ENCODE results near the gene SLC3A2. TPM values are rescaled to one million over a fixed set of nuclear protein-coding genes. Genes with fewer than 3 reads are reported as not detected.

Gene SLC3A2
- total and polyA plus RNA-seq, 2 of the 13 experiments (the other 11 are each of a cell fraction or from before 2014, with no cell fraction given), result 213 to 226 TPM

GRCh38 chr11:62831520-62832335 lies 49.0 kb upstream of the SLC3A2 start, which contains the start of gene STX5 (continued):
- TF ChIP-seq SOX13 (IDR thresholded peaks at IDR 0.05), result no peak
- 0 out of 4 replicates have a peak, but pooled peaks of 1 of the 2 experiments have one; percentile 79 for TF ChIP-seq SOX13 (CRISPR knock-in tag; conservative IDR thresholded peaks at IDR 0.05 in 1 of 2, IDR thresholded peaks at IDR 0.05 in 1 of 2)
- TF ChIP-seq ZNF333 (CRISPR knock-in tag; IDR thresholded peaks at IDR 0.05; ENCODE audit: borderline replicate concordance), result 0 out of 2 replicates have a peak, but pooled peaks have one; percentile 81
- TF ChIP-seq U2AF2 (IDR thresholded peaks at IDR 0.05; ENCODE audit: low read depth, low read length), result 0 out of 2 replicates have a peak, but pooled peaks have one; percentile 33
- TF ChIP-seq YEATS2 (CRISPR knock-in tag; IDR thresholded peaks at IDR 0.05; ENCODE audit: borderline replicate concordance), result peak; percentile 68; the same call in 1 of the 2 replicates
- TF ChIP-seq ELF3 (CRISPR knock-in tag; IDR thresholded peaks at IDR 0.05), result peak; percentile 43
- TF ChIP-seq KMT2B (CRISPR knock-in tag; IDR thresholded peaks at IDR 0.05), result peak; percentile 53
- TF ChIP-seq, protein P1, sequence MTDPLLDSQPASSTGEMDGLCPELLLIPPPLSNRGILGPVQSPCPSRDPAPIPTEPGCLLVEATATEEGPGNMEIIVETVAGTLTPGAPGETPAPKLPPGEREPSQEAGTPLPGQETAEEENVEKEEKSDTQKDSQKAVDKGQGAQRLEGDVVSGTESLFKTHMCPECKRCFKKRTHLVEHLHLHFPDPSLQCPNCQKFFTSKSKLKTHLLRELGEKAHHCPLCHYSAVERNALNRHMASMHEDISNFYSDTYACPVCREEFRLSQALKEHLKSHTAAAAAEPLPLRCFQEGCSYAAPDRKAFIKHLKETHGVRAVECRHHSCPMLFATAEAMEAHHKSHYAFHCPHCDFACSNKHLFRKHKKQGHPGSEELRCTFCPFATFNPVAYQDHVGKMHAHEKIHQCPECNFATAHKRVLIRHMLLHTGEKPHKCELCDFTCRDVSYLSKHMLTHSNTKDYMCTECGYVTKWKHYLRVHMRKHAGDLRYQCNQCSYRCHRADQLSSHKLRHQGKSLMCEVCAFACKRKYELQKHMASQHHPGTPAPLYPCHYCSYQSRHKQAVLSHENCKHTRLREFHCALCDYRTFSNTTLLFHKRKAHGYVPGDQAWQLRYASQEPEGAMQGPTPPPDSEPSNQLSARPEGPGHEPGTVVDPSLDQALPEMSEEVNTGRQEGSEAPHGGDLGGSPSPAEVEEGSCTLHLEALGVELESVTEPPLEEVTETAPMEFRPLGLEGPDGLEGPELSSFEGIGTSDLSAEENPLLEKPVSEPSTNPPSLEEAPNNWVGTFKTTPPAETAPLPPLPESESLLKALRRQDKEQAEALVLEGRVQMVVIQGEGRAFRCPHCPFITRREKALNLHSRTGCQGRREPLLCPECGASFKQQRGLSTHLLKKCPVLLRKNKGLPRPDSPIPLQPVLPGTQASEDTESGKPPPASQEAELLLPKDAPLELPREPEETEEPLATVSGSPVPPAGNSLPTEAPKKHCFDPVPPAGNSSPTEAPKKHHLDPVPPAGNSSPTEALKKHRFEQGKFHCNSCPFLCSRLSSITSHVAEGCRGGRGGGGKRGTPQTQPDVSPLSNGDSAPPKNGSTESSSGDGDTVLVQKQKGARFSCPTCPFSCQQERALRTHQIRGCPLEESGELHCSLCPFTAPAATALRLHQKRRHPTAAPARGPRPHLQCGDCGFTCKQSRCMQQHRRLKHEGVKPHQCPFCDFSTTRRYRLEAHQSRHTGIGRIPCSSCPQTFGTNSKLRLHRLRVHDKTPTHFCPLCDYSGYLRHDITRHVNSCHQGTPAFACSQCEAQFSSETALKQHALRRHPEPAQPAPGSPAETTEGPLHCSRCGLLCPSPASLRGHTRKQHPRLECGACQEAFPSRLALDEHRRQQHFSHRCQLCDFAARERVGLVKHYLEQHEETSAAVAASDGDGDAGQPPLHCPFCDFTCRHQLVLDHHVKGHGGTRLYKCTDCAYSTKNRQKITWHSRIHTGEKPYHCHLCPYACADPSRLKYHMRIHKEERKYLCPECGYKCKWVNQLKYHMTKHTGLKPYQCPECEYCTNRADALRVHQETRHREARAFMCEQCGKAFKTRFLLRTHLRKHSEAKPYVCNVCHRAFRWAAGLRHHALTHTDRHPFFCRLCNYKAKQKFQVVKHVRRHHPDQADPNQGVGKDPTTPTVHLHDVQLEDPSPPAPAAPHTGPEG (CRISPR knock-in tag; IDR thresholded peaks at IDR 0.05), result 0 out of 2 replicates have a peak, but pooled peaks have one; percentile 27
- TF ChIP-seq MED8 (CRISPR knock-in tag; IDR thresholded peaks at IDR 0.05; ENCODE audit: insufficient replicate concordance), result no peak
- peak; percentile 94 for TF ChIP-seq PBX2 (CRISPR knock-in tag; IDR thresholded peaks at IDR 0.05)
- TF ChIP-seq NCOR1 (IDR thresholded peaks at IDR 0.05; ENCODE audit: borderline replicate concordance, low read length), result peak; percentile 67; the same call in 1 of the 2 replicates
- TF ChIP-seq ZBTB8A (CRISPR knock-in tag; IDR thresholded peaks at IDR 0.05; ENCODE audit: borderline replicate concordance, low read depth), result 0 out of 2 replicates have a peak, but pooled peaks have one; percentile 34
- peak; percentile 85 for TF ChIP-seq ARID4A (CRISPR knock-in tag; IDR thresholded peaks at IDR 0.05; ENCODE audit: borderline replicate concordance)
- 0 out of 2 replicates have a peak, but pooled peaks have one; percentile 50 for TF ChIP-seq ZBTB25 (CRISPR knock-in tag; IDR thresholded peaks at IDR 0.05)
- TF ChIP-seq ZMAT3 (CRISPR knock-in tag; conservative IDR thresholded peaks at IDR 0.05), result peak; percentile 81; the same call in 1 of the 2 replicates
